H9 (cell line): ENCODE measurements around the gene TTC29. TPM values are rescaled to one million over a fixed set of nuclear protein-coding genes. Genes with fewer than 3 reads are reported as not detected.

ENCODE experiments used
- DNase-seq: peaks from one replicate; pipeline ENCODE4 v3.0.0-alpha.2; 2017
- H2AFZ ChIP-seq: one replicate; pipeline ENCODE4 v1.6.1; 2013; ENCODE audit warnings: mild to moderate bottlenecking, low read length, control low read depth, moderate library complexity
- H2AK5ac ChIP-seq: 2 replicates; pipeline ENCODE4 v1.6.1; 2013; ENCODE audit warnings: low read length, control low read depth, mixed read lengths; ENCODE audit not compliant: insufficient read length
- H2BK120ac ChIP-seq: one replicate; pipeline ENCODE4 v1.6.1; 2013; ENCODE audit warnings: low read depth, mild to moderate bottlenecking, low read length, control low read depth, inconsistent platforms; ENCODE audit not compliant: poor library complexity, severe bottlenecking
- H2BK12ac ChIP-seq: 2 replicates; pipeline ENCODE4 v1.6.1; 2013; ENCODE audit warnings: low read length, control low read depth, mixed read lengths, low read depth; ENCODE audit not compliant: insufficient read length
- H2BK15ac ChIP-seq: 2 replicates; pipeline ENCODE4 v1.6.1; 2013; ENCODE audit warnings: low read depth, low read length, control low read depth
- H2BK20ac ChIP-seq: one replicate; pipeline ENCODE4 v1.6.1; 2013; ENCODE audit warnings: low read depth, mild to moderate bottlenecking, low read length, control low read depth, inconsistent platforms; ENCODE audit not compliant: poor library complexity, severe bottlenecking
- H2BK5ac ChIP-seq: 2 replicates; pipeline ENCODE4 v1.6.1; 2013; ENCODE audit warnings: low read length, control low read depth, mixed read lengths; ENCODE audit not compliant: insufficient read length
- H3K14ac ChIP-seq: 2 replicates; pipeline ENCODE4 v1.6.1; 2013; ENCODE audit warnings: low read length, control low read depth; ENCODE audit not compliant: insufficient read depth
- H3K18ac ChIP-seq: 2 replicates; pipeline ENCODE4 v1.6.1; 2013; ENCODE audit warnings: low read depth, mild to moderate bottlenecking, mixed read lengths, low read length, control low read depth; ENCODE audit not compliant: insufficient read length
- H3K23ac ChIP-seq: 2 replicates; pipeline ENCODE4 v1.6.1; 2013; ENCODE audit warnings: low read length, control low read depth, mixed read lengths, low read depth; ENCODE audit not compliant: insufficient read length
- H3K23me2 ChIP-seq: 2 replicates; pipeline ENCODE4 v1.6.1; 2013; ENCODE audit warnings: low read depth, mild to moderate bottlenecking, mixed read lengths, low read length, control low read depth; ENCODE audit not compliant: insufficient read length, poor library complexity, severe bottlenecking
- H3K27ac ChIP-seq: 2 replicates; pipeline ENCODE4 v1.5.1; 2013; ENCODE audit warnings: low read length, control low read depth, mixed read lengths, low read depth; ENCODE audit not compliant: insufficient read length
- H3K27me3 ChIP-seq: 2 replicates; pipeline ENCODE4 v1.6.1; 2013; ENCODE audit warnings: low read length, control low read depth, inconsistent platforms; ENCODE audit not compliant: insufficient read depth
- H3K4ac ChIP-seq: 2 replicates; pipeline ENCODE4 v1.6.1; 2013; ENCODE audit warnings: low read depth, mild to moderate bottlenecking, control low read depth, inconsistent platforms, low read length, moderate library complexity
- H3K4me1 ChIP-seq: 2 replicates; pipeline ENCODE4 v1.6.1; 2013; ENCODE audit warnings: low read length, control low read depth, inconsistent platforms; ENCODE audit not compliant: insufficient read depth
- H3K4me2 ChIP-seq: 2 replicates; pipeline ENCODE4 v1.6.1; 2013; ENCODE audit warnings: low read length, control low read depth, mixed read lengths; ENCODE audit not compliant: insufficient read length, insufficient read depth
- H3K56ac ChIP-seq: 2 replicates; pipeline ENCODE4 v1.6.1; 2013; ENCODE audit warnings: low read depth, mild to moderate bottlenecking, mixed read lengths, low read length, control low read depth; ENCODE audit not compliant: insufficient read length
- H3K79me1 ChIP-seq: 2 replicates; pipeline ENCODE4 v1.6.1; 2013; ENCODE audit warnings: low read depth, mild to moderate bottlenecking, moderate library complexity, low read length, control low read depth, inconsistent platforms; ENCODE audit not compliant: insufficient read depth, poor library complexity, severe bottlenecking
- H3K79me2 ChIP-seq: 2 replicates; pipeline ENCODE4 v1.6.1; 2013; ENCODE audit warnings: low read length, control low read depth, inconsistent platforms; ENCODE audit not compliant: insufficient read depth
- H3K9ac ChIP-seq: 2 replicates; pipeline ENCODE4 v1.6.1; 2013; ENCODE audit warnings: low read length, control low read depth, mixed read lengths; ENCODE audit not compliant: insufficient read length; ENCODE audit errors: extremely low read depth
- H3K9me3 ChIP-seq: one replicate; pipeline ENCODE4 v1.6.1; 2013; ENCODE audit warnings: low read depth, low read length, inconsistent platforms; ENCODE audit not compliant: control insufficient read depth
- H3T11ph ChIP-seq: one replicate; pipeline ENCODE4 v1.6.1; 2013; ENCODE audit warnings: mild to moderate bottlenecking, low read length, control low read depth, inconsistent platforms
- H4K20me1 ChIP-seq: one replicate; pipeline ENCODE4 v1.6.1; 2013; ENCODE audit not compliant: control insufficient read depth, insufficient read length, insufficient read depth
- H4K5ac ChIP-seq: 2 replicates; pipeline ENCODE4 v1.6.1; 2013; ENCODE audit warnings: low read depth, mild to moderate bottlenecking, mixed read lengths, low read length, control low read depth; ENCODE audit not compliant: insufficient read length
- H4K8ac ChIP-seq: replicated peaks from 2 replicates; pipeline ENCODE4 v1.6.1; 2013; ENCODE audit warnings: low read length, control low read depth, mixed read lengths, low read depth; ENCODE audit not compliant: insufficient read length
- H4K91ac ChIP-seq: 2 replicates; pipeline ENCODE4 v1.6.1; 2013; ENCODE audit warnings: low read depth, mild to moderate bottlenecking, moderate library complexity, mixed read lengths, low read length, control low read depth; ENCODE audit not compliant: insufficient read length
- H3K27ac Mint-ChIP-seq, 3 experiments: 2 replicates in 2 of 3; 3 replicates in 1 of 3; pipeline ENCODE4 v1.8.0; 2020 to 2021; ENCODE audit warnings: mixed read lengths in 3 of 3, mild to moderate bottlenecking in 1 of 3, moderate library complexity in 1 of 3
- H3K27me3 Mint-ChIP-seq: 2 replicates; pipeline ENCODE4 v1.8.0; 2021; ENCODE audit warnings: low read depth, mild to moderate bottlenecking, moderate library complexity, mixed read lengths
- H3K36me3 Mint-ChIP-seq, 3 experiments: 2 replicates in 2 of 3; 3 replicates in 1 of 3; pipeline ENCODE4 v1.8.0; 2020 to 2021; ENCODE audit warnings: low read depth in 3 of 3, mixed read lengths in 3 of 3; ENCODE audit not compliant: insufficient read depth in 1 of 3
- H3K4me1 Mint-ChIP-seq, 2 experiments: 2 replicates each; pipeline ENCODE4 v1.8.0; 2020; ENCODE audit warnings: mixed read lengths in 2 of 2
- H3K4me3 Mint-ChIP-seq, 2 experiments: 2 replicates in 1 of 2; 3 replicates in 1 of 2; pipeline ENCODE4 v1.8.0; 2020 to 2021; ENCODE audit warnings: mild to moderate bottlenecking in 2 of 2, mixed read lengths in 2 of 2, moderate library complexity in 1 of 2
- H3K9me3 Mint-ChIP-seq, 2 experiments: 2 replicates in 1 of 2; 3 replicates in 1 of 2; pipeline ENCODE4 v1.8.0; 2020; ENCODE audit warnings: mild to moderate bottlenecking in 2 of 2, mixed read lengths in 2 of 2, moderate library complexity in 1 of 2
- CTCF ChIP-seq: fragments of 200-600 bp; sonication (generic); conservative IDR thresholded peaks from 3 replicates; pipeline ENCODE4 v1.8.0; 2021; ENCODE audit warnings: antibody characterized with exemption, mild to moderate bottlenecking
- whole genome bisulfite sequencing: extraction: QIAGEN DNeasy Blood & Tissue Kit; methylation state at CpG from one replicate; pipeline ENCODE4 v1.1.7; 2013; ENCODE audit warnings: missing lambda C conversion rate, low lambda C conversion rate, mixed read lengths; ENCODE audit not compliant: insufficient read length; ENCODE audit errors: extremely low coverage; 5-methylcytosine and 5-hydroxymethylcytosine counted together
- total RNA-seq: library from RNA; stranded (reverse); gene quantifications from 2 replicates; pipeline ENCODE4 v1.2.1, GENCODE V29; 2021

TTC29 gene
- total RNA-seq, 1 experiment from 2014 or later, result not detected

- no CpG with 5 or more reads among the region's 5 CpGs for WGBS
- no peak for TF ChIP-seq CTCF
These were observed 26.4 kb upstream of the TTC29 start for GRCh38 chr4:146972036-146972435.

More at GRCh38 chr4:146972036-146972435, 26.4 kb upstream of the TTC29 start:
- DNase-seq, result no peak
- H4K8ac ChIP-seq, result no peak overlapping the region
- H2BK5ac ChIP-seq, result no peak overlapping the region
- H3K79me1 ChIP-seq, result no peaks in the 10 kb centered on the region
- H2AK5ac ChIP-seq, result no peak overlapping the region
- H3K9me3 ChIP-seq, result no peaks in the 10 kb centered on the region
- no peak overlapping the region for H2BK20ac ChIP-seq
- no peak overlapping the region for H3K23ac ChIP-seq
- no peak overlapping the region for H3K18ac ChIP-seq
- no peaks in the 10 kb centered on the region for H3K23me2 ChIP-seq
- H4K20me1 ChIP-seq, result no peaks in the 10 kb centered on the region
- H2BK15ac ChIP-seq, result no peak overlapping the region
- Mint-ChIP-seq H3K36me3 (peaks cover 0 to 5% (median 0%) of the 10 kb centered on the region in 3 experiments; a peak in 2 of 7 replicates), H3K27ac (no peak overlapping the region), H3K9me3 (peaks cover 8% of the 10 kb centered on the region in 2 experiments; a peak in 3 of 5 replicates), H3K4me1 (peaks cover 0 to 10% of the 10 kb centered on the region in 2 experiments; a peak in 3 of 4 replicates), H3K4me3 (no peak overlapping the region), H3K27me3 (peaks cover 1% of the 10 kb centered on the region; the same call in 1 of the 2 replicates)
- no peak overlapping the region for H3K56ac ChIP-seq
- no peak overlapping the region for H3K27ac ChIP-seq
- H3K27me3 ChIP-seq, result no peaks in the 10 kb centered on the region
- H2BK120ac ChIP-seq, result no peak overlapping the region
- H3K9ac ChIP-seq, result no peak overlapping the region
- no peak overlapping the region for H3T11ph ChIP-seq
- H4K91ac ChIP-seq, result no peak overlapping the region
- no peak overlapping the region for H2AFZ ChIP-seq
- H4K5ac ChIP-seq, result no peak overlapping the region
- no peaks in the 10 kb centered on the region for H3K79me2 ChIP-seq
- no peak overlapping the region for H3K4ac ChIP-seq
- H3K4me2 ChIP-seq, result no peak overlapping the region
- no peak overlapping the region for H2BK12ac ChIP-seq
- H3K4me1 ChIP-seq, result no peaks in the 10 kb centered on the region; the same call in 1 of the 2 replicates
- no peak overlapping the region for H3K14ac ChIP-seq
